Activated naive CD4-positive, alpha-beta T cell treated with anti-CD3 and anti-CD28 coated beads, Interleukin-2, amount 50 U/mL, for 24 hours (primary cell): ENCODE results near the gene TLDC2.

Source experiments
- H3K27ac Mint-ChIP-seq: one replicate; pipeline ENCODE4 v1.8.0; 2021; ENCODE audit warnings: mild to moderate bottlenecking, mixed read lengths
- H3K27me3 Mint-ChIP-seq: one replicate; pipeline ENCODE4 v1.8.0; 2021; ENCODE audit warnings: mixed read lengths
- H3K36me3 Mint-ChIP-seq: one replicate; pipeline ENCODE4 v1.8.0; 2021; ENCODE audit warnings: mixed read lengths
- H3K4me1 Mint-ChIP-seq: one replicate; pipeline ENCODE4 v1.8.0; 2021; ENCODE audit warnings: mixed read lengths
- H3K4me3 Mint-ChIP-seq: one replicate; pipeline ENCODE4 v1.8.0; 2021; ENCODE audit warnings: mild to moderate bottlenecking, mixed read lengths
- H3K9me3 Mint-ChIP-seq: one replicate; pipeline ENCODE4 v1.8.0; 2021; ENCODE audit warnings: mixed read lengths

Gene TLDC2

GRCh38 chr20:36847009-36847709 is 28.8 kb upstream of the TLDC2 start:
- H3K27me3 Mint-ChIP-seq, result no peaks in the 10 kb centered on the region
- H3K36me3 Mint-ChIP-seq, result no peaks in the 10 kb centered on the region
- no peak overlapping the region for H3K4me3 Mint-ChIP-seq
- H3K9me3 Mint-ChIP-seq, result no peaks in the 10 kb centered on the region
- H3K27ac Mint-ChIP-seq, result no peak overlapping the region
- H3K4me1 Mint-ChIP-seq, result peaks cover 13% of the 10 kb centered on the region

GRCh38 chr20:36847710-36848040 is 28.3 kb upstream of the TLDC2 start:
- H3K4me1 Mint-ChIP-seq, result peaks cover 9% of the 10 kb centered on the region
- no peaks in the 10 kb centered on the region for H3K27me3 Mint-ChIP-seq
- H3K36me3 Mint-ChIP-seq, result no peaks in the 10 kb centered on the region
- no peaks in the 10 kb centered on the region for H3K9me3 Mint-ChIP-seq
- no peak overlapping the region for H3K27ac Mint-ChIP-seq
- no peak overlapping the region for H3K4me3 Mint-ChIP-seq

- Mint-ChIP-seq H3K4me3 (no peak overlapping the region), H3K36me3 (no peaks in the 10 kb centered on the region), H3K4me1 (peaks cover 6% of the 10 kb centered on the region), H3K27ac (no peak overlapping the region), H3K9me3 (no peaks in the 10 kb centered on the region), H3K27me3 (no peaks in the 10 kb centered on the region)
Measured at GRCh38 chr20:36848078-36848660, 27.8 kb upstream of the TLDC2 start.

- H3K27me3 Mint-ChIP-seq, result no peaks in the 10 kb centered on the region
- H3K9me3 Mint-ChIP-seq, result no peaks in the 10 kb centered on the region
- H3K36me3 Mint-ChIP-seq, result no peaks in the 10 kb centered on the region
- no peak overlapping the region for H3K27ac Mint-ChIP-seq
- H3K4me1 Mint-ChIP-seq, result peaks cover 1% of the 10 kb centered on the region
- no peak overlapping the region for H3K4me3 Mint-ChIP-seq
Measured at GRCh38 chr20:36848677-36849076, 27.3 kb upstream of the TLDC2 start.

GRCh38 chr20:36849333-36850065 is 26.4 kb upstream of the TLDC2 start:
- no peaks in the 10 kb centered on the region for H3K4me1 Mint-ChIP-seq
- no peaks in the 10 kb centered on the region for H3K36me3 Mint-ChIP-seq
- H3K27ac Mint-ChIP-seq, result no peak overlapping the region

GRCh38 chr20:36850759-36851158 is 25.2 kb upstream of the TLDC2 start:
- Mint-ChIP-seq H3K36me3 (no peaks in the 10 kb centered on the region), H3K4me1 (no peaks in the 10 kb centered on the region), H3K4me3 (no peak overlapping the region), H3K27ac (no peak overlapping the region), H3K27me3 (no peaks in the 10 kb centered on the region), H3K9me3 (no peaks in the 10 kb centered on the region)

More at GRCh38 chr20:36849333-36850065, 26.4 kb upstream of the TLDC2 start:
- no peak overlapping the region for H3K4me3 Mint-ChIP-seq
- H3K27me3 Mint-ChIP-seq, result no peaks in the 10 kb centered on the region
- no peaks in the 10 kb centered on the region for H3K9me3 Mint-ChIP-seq

- no peaks in the 10 kb centered on the region for H3K9me3 Mint-ChIP-seq
- H3K27ac Mint-ChIP-seq, result no peak overlapping the region
- H3K36me3 Mint-ChIP-seq, result no peaks in the 10 kb centered on the region
- peaks cover 6% of the 10 kb centered on the region for H3K4me1 Mint-ChIP-seq
- H3K4me3 Mint-ChIP-seq, result no peak overlapping the region
- H3K27me3 Mint-ChIP-seq, result no peaks in the 10 kb centered on the region
Measured at GRCh38 chr20:36851490-36851889, 24.4 kb upstream of the TLDC2 start.

GRCh38 chr20:36852187-36852586 is 23.8 kb upstream of the TLDC2 start:
- H3K4me3 Mint-ChIP-seq, result no peak overlapping the region
- H3K9me3 Mint-ChIP-seq, result no peaks in the 10 kb centered on the region
- H3K36me3 Mint-ChIP-seq, result no peaks in the 10 kb centered on the region
- no peaks in the 10 kb centered on the region for H3K27me3 Mint-ChIP-seq
- peaks cover 13% of the 10 kb centered on the region for H3K4me1 Mint-ChIP-seq
- H3K27ac Mint-ChIP-seq, result no peak overlapping the region

- Mint-ChIP-seq H3K27me3 (no peaks in the 10 kb centered on the region), H3K27ac (no peak overlapping the region), H3K9me3 (no peaks in the 10 kb centered on the region), H3K4me1 (peaks cover 16% of the 10 kb centered on the region), H3K4me3 (no peak overlapping the region), H3K36me3 (no peaks in the 10 kb centered on the region)
Measured at GRCh38 chr20:36854348-36855240, 21.3 kb upstream of the TLDC2 start.

GRCh38 chr20:36855241-36855657 is 20.7 kb upstream of the TLDC2 start:
- no peak overlapping the region for H3K27ac Mint-ChIP-seq

GRCh38 chr20:36856195-36856594 is 19.7 kb upstream of the TLDC2 start:
- Mint-ChIP-seq H3K9me3 (no peaks in the 10 kb centered on the region), H3K27ac (no peak overlapping the region), H3K4me1 (peaks cover 16% of the 10 kb centered on the region), H3K27me3 (peaks cover under 1% of the 10 kb centered on the region), H3K4me3 (no peak overlapping the region), H3K36me3 (no peaks in the 10 kb centered on the region)

More at GRCh38 chr20:36855241-36855657, 20.7 kb upstream of the TLDC2 start:
- Mint-ChIP-seq H3K9me3 (no peaks in the 10 kb centered on the region), H3K27me3 (no peaks in the 10 kb centered on the region), H3K4me1 (peaks cover 16% of the 10 kb centered on the region), H3K4me3 (no peak overlapping the region), H3K36me3 (no peaks in the 10 kb centered on the region)

GRCh38 chr20:36856691-36857635 is 19.0 kb upstream of the TLDC2 start:
- Mint-ChIP-seq H3K27me3 (peaks cover 2% of the 10 kb centered on the region), H3K36me3 (no peaks in the 10 kb centered on the region), H3K4me1 (peaks cover 16% of the 10 kb centered on the region), H3K27ac (no peak overlapping the region), H3K4me3 (peak overlapping the region; percentile 1), H3K9me3 (no peaks in the 10 kb centered on the region)

- Mint-ChIP-seq H3K36me3 (no peaks in the 10 kb centered on the region), H3K27ac (no peak overlapping the region), H3K9me3 (no peaks in the 10 kb centered on the region), H3K4me3 (no peak overlapping the region), H3K27me3 (peaks cover 2% of the 10 kb centered on the region), H3K4me1 (peaks cover 16% of the 10 kb centered on the region)
Measured at GRCh38 chr20:36859282-36859555, 16.7 kb upstream of the TLDC2 start.

GRCh38 chr20:36859700-36860330 is 16.1 kb upstream of the TLDC2 start:
- Mint-ChIP-seq H3K4me3 (no peak overlapping the region), H3K4me1 (peaks cover 17% of the 10 kb centered on the region), H3K36me3 (no peaks in the 10 kb centered on the region), H3K9me3 (no peaks in the 10 kb centered on the region), H3K27me3 (peaks cover 3% of the 10 kb centered on the region), H3K27ac (no peak overlapping the region)
